Measurements from ENCODE around the gene MYMK. TPM values are rescaled to one million over a fixed set of nuclear protein-coding genes. Genes with fewer than 3 reads are reported as not detected.
A peak's percentile ranks its signal among the peaks of the same experiment; 100 is the strongest.

MYMK gene
- total RNA-seq, 1 donor from 2014 or later: not detected

DNA sequence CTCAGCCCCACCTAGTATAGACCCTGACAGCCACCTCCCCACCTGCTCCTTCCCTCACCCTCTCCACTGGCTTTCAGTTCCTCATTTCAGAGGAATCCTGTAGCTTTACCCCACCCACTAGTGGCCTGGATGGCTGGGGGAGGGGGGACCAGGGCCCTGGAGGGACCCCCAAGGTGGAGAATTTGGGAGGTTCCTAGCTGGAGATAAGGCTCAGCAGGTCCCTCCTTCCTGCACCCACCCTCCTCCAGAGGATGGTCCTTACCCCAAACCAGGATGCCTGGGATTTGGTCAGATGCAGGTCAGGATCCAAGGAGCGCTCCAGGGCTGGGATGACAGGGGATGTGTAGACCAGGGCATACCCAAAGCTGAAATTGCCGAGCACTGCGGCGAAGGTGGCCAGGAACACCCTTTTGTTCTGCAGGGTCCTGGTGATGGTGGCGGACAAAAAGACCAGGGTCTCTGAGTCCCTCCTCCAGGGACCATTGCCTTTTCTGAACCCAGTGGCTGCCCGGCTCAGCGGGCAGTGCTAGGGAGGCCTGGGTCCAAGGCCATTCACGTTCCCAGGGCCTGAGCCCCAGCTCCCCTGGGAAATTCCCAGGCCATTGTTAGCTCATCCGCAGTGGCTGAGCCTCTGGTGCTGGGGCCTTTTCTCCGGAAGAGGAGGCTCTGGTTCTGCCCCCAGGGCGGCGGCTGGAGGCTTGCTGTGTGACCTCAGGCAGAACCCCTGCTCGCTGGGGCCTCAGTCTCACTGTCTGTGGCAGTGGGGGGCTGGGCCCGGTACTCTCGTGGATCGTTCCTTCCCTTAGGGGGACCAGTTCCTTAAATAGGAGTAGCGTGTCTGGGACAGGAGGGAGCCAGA lies 46.5 kb downstream of the MYMK start:
- TF ChIP-seq, protein P1, sequence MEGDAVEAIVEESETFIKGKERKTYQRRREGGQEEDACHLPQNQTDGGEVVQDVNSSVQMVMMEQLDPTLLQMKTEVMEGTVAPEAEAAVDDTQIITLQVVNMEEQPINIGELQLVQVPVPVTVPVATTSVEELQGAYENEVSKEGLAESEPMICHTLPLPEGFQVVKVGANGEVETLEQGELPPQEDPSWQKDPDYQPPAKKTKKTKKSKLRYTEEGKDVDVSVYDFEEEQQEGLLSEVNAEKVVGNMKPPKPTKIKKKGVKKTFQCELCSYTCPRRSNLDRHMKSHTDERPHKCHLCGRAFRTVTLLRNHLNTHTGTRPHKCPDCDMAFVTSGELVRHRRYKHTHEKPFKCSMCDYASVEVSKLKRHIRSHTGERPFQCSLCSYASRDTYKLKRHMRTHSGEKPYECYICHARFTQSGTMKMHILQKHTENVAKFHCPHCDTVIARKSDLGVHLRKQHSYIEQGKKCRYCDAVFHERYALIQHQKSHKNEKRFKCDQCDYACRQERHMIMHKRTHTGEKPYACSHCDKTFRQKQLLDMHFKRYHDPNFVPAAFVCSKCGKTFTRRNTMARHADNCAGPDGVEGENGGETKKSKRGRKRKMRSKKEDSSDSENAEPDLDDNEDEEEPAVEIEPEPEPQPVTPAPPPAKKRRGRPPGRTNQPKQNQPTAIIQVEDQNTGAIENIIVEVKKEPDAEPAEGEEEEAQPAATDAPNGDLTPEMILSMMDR (IDR thresholded peaks at IDR 0.05): no peak
- peaks cover 39% of the 10 kb centered on the region for H3K4me1 ChIP-seq
- peak overlapping the region; percentile 72 for H3K4me3 ChIP-seq
- DNase-seq: peak; percentile 30
- H3K9me3 ChIP-seq: no peaks in the 10 kb centered on the region
- H3K27me3 ChIP-seq (ENCODE audit: low read depth): no peaks in the 10 kb centered on the region
- intact Hi-C loops (cut with DNase I): no loop called here
- peak overlapping the region; percentile 83 for H3K27ac ChIP-seq
- peak; percentile 15 to 18 for ATAC-seq
- peaks cover 14% of the 10 kb centered on the region for H3K36me3 ChIP-seq

DNA sequence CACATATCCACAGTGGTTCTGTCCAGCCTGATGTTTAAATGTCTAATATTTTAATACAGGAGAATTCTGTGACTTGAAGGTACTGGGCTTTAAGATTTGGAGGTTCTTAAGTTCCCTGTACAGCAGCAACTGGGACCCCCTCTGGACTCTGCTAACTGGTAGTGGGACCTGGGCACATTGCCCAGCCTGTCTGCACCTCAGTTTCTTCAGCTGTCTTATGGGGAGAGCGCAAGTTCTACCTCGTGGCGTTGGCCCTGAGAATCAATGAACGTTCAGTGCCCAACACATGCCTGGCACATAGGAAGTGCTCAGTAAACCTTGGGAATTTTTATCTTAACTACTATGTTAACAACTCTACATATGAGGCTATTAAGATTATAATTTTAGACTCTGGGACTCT lies 47.3 kb downstream of the MYMK start:
- intact Hi-C loops (cut with DNase I): no loop called here
- Histone ChIP-seq H3K4me3 (peak overlapping the region; percentile 72), H3K4me1 (peaks cover 39% of the 10 kb centered on the region), H3K9me3 (no peaks in the 10 kb centered on the region), H3K27ac (no peak overlapping the region), H3K36me3 (peaks cover 22% of the 10 kb centered on the region), H3K27me3 (ENCODE audit: low read depth) (no peaks in the 10 kb centered on the region)
- ATAC-seq: no peak
- TF ChIP-seq, protein P1 (IDR thresholded peaks at IDR 0.05): no peak
- no peak for DNase-seq

DNA sequence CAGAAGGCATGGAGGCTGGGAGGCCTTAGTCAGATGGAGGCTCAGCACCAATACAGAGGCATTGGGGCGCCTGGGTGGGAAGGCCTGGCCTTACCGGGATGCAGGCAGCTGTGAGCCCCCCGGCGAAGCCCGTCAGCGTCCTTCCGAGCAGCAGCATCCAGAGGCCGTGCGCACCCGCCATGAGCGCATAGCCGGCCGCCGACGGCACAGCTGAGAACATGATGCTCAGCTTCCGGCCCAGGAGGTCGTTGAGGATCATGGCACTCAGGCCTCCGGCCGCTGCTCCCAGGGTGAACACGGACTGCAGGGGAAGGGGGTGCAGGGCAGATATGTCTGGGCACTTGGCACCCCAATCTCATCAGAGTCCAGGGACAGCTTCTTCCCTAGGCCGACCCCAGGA lies 47.8 kb downstream of the MYMK start:
- H3K4me1 ChIP-seq: peaks cover 39% of the 10 kb centered on the region
- DNase-seq: no peak
- no peaks in the 10 kb centered on the region for H3K27me3 ChIP-seq (ENCODE audit: low read depth)
- no peaks in the 10 kb centered on the region for H3K9me3 ChIP-seq
- H3K36me3 ChIP-seq: peaks cover 25% of the 10 kb centered on the region
- intact Hi-C loops (cut with DNase I): no loop called here
- no peak overlapping the region for H3K4me3 ChIP-seq
- TF ChIP-seq, protein P1 (IDR thresholded peaks at IDR 0.05): no peak
- H3K27ac ChIP-seq: no peak overlapping the region
- no peak for ATAC-seq

DNA sequence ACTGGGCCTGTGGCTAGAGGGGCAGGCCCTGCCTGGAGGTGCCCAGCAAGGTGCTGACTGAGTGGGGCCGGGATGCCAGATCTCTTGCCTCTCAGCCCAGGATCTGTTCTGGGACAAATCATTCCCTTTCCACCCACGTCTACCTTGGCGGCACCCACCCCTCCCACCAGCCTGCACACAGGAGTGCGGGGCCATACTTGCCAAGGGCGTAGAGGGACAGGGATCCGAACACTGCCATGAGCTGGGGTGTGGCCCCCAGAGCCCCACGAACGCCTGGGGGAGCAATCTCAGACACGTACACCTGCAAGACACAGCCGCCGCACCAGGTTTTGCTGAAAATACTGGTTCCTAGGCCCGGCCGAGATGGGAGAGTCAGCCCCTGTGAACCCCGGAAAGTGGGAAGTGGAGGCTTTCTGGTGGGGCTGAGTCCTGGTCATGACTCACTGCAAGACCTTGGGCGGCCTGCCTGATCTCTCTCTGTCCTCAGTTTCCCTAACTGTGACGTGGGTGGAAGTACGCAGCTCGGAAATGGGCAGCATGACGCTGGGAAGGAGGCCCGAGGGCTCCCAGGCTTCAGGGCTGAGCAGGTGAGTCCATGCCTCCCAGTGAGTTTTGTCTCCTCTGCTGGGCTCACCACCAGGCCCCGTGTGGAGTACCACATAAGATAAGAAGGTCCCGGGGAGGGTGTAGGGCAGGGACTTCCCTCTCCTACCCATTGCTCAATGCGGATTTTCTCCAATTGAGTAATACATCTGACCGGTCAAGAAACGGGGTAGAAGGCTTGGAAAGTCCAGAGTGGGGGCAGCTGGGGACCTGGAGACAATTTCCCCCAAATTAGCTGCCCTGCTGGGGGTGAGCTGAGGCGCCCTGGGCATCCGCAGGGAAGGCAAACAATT lies 48.5 kb downstream of the MYMK start:
- TF ChIP-seq, protein P1 (IDR thresholded peaks at IDR 0.05): no peak
- Histone ChIP-seq H3K27ac (no peak overlapping the region), H3K36me3 (peaks cover 31% of the 10 kb centered on the region), H3K4me3 (peak overlapping the region; percentile 19), H3K27me3 (ENCODE audit: low read depth) (no peaks in the 10 kb centered on the region), H3K4me1 (peaks cover 39% of the 10 kb centered on the region), H3K9me3 (no peaks in the 10 kb centered on the region)
- ATAC-seq (peak in 1 of 2 donors; percentile 11), DNase-seq (no peak)
- intact Hi-C loops (cut with DNase I): no loop called here

DNA sequence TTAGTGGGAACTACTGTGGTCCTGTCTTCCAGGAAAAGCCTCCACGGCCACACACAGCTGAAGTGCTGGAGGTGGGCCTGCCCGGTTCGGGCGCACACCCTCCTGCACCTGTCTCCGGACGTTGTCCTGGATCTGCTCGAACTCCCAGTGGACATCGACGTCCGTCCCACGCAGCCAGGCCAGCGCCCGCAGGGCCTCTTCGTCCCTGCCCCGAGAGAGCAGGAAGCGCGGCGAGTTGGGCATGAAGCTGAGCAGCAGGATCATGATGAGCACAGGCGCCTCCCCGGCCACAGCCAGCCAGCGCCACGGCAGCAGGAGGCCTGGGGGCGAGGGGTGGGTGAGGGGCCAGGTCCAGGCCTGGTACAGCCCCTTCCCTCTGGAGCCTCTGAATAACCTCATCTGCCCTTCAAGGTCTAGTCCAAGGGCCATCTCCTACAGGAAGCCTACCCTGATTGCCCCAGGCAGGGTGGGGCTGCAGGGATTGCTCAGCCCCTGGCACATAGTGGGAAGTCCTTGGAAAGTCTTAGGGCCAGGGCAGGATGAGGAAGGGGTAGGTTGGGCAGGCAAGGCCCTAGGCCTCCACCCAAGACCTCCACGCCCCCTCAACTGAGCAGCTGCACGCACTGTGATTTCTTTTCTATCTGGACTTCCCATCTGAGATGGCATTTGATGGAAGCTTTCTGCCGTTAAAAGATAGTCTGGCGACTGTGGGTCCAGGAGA lies 49.3 kb downstream of the MYMK start:
- DNase-seq: no peak

More for the DNA sequence above, 49.3 kb downstream of the MYMK start:
- ATAC-seq: no peak
- TF ChIP-seq, protein P1 (IDR thresholded peaks at IDR 0.05): no peak
- Histone ChIP-seq H3K9me3 (no peaks in the 10 kb centered on the region), H3K27me3 (ENCODE audit: low read depth) (no peaks in the 10 kb centered on the region), H3K4me3 (no peak overlapping the region), H3K4me1 (peaks cover 39% of the 10 kb centered on the region), H3K36me3 (peaks cover 31% of the 10 kb centered on the region), H3K27ac (no peak overlapping the region)
- intact Hi-C loops (cut with DNase I): no loop called here

Measured in lower lobe of right lung (tissue), 2 donors.